Measurements from ENCODE around the gene CNOT6L.

CNOT6L gene

GRCh38 chr4:77800077-77800476 is 19.1 kb downstream of the CNOT6L start:
- Histone ChIP-seq H3K27me3 (replicated peaks; ENCODE audit: control insufficient read depth, insufficient read depth, low read length) (no peaks in the 10 kb centered on the region), H3K4me3 (replicated peaks; ENCODE audit: low read depth, low read length) (no peak overlapping the region), H3K36me3 (ENCODE audit: control insufficient read depth, insufficient read depth, low read length) (no peaks in the 10 kb centered on the region)
- no peak for DNase-seq (ENCODE audit: extremely low read depth, insufficient read length)
- no peak for TF ChIP-seq CTCF (IDR thresholded peaks at IDR 0.05; ENCODE audit: insufficient read depth, low read length, poor library complexity, severe bottlenecking)

DNA sequence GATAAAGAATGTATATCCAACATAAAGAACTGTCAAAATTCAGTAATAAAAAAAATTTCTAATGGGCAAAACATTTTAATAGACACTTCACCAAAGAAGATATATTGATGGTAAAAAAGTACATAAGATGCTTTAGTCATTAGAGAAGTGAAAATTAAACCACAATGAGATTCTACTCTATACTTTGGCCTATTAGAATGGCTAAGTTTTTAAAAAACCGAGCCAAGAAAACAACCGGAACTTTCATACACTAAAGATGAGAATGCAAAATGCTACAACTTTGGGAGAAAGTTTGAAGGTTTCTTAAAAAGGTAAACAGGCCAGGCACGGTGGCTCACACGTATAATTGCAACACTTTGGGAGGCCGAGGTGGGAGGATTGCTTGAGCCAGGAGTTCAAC is 20.8 kb downstream of the CNOT6L start:
- DNase-seq (ENCODE audit: extremely low read depth, insufficient read length): no peak
- H3K4me3 ChIP-seq (replicated peaks; ENCODE audit: low read depth, low read length): no peak overlapping the region
- no peaks in the 10 kb centered on the region for H3K36me3 ChIP-seq (ENCODE audit: control insufficient read depth, insufficient read depth, low read length)
- no peaks in the 10 kb centered on the region for H3K27me3 ChIP-seq (replicated peaks; ENCODE audit: control insufficient read depth, insufficient read depth, low read length)
- TF ChIP-seq CTCF (IDR thresholded peaks at IDR 0.05; ENCODE audit: insufficient read depth, low read length, poor library complexity, severe bottlenecking): no peak

GRCh38 chr4:77797239-77797638 is 21.9 kb downstream of the CNOT6L start:
- no peak for DNase-seq (ENCODE audit: extremely low read depth, insufficient read length)
- no peak for TF ChIP-seq CTCF (IDR thresholded peaks at IDR 0.05; ENCODE audit: insufficient read depth, low read length, poor library complexity, severe bottlenecking)
- H3K27me3 ChIP-seq (replicated peaks; ENCODE audit: control insufficient read depth, insufficient read depth, low read length): no peaks in the 10 kb centered on the region
- no peaks in the 10 kb centered on the region for H3K36me3 ChIP-seq (ENCODE audit: control insufficient read depth, insufficient read depth, low read length)
- H3K4me3 ChIP-seq (replicated peaks; ENCODE audit: low read depth, low read length): no peak overlapping the region

DNA sequence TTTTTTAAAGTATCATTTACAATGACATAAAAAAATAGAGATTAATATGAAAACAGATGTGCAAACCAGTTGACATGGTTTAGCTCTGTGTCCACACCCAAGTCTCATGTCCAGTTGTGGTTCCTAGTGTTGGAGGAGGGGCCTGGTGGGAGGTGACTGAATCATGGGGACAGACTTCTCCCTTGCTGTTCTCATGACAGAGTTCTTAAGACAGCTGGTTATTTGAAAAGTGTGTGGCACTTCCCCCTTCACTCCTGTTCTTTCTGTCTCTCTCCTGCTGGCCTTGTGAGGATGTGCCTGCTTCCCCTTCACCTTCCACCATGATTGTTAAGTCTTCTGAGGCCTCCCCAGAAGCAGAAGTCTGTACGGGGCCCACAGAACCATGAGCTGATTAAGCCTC is 23.8 kb downstream of the CNOT6L start:
- no peaks in the 10 kb centered on the region for H3K36me3 ChIP-seq (ENCODE audit: control insufficient read depth, insufficient read depth, low read length)
- H3K4me3 ChIP-seq (replicated peaks; ENCODE audit: low read depth, low read length): no peak overlapping the region
- TF ChIP-seq CTCF (IDR thresholded peaks at IDR 0.05; ENCODE audit: insufficient read depth, low read length, poor library complexity, severe bottlenecking): no peak
- DNase-seq (ENCODE audit: extremely low read depth, insufficient read length): no peak
- no peaks in the 10 kb centered on the region for H3K27me3 ChIP-seq (replicated peaks; ENCODE audit: control insufficient read depth, insufficient read depth, low read length)

DNA sequence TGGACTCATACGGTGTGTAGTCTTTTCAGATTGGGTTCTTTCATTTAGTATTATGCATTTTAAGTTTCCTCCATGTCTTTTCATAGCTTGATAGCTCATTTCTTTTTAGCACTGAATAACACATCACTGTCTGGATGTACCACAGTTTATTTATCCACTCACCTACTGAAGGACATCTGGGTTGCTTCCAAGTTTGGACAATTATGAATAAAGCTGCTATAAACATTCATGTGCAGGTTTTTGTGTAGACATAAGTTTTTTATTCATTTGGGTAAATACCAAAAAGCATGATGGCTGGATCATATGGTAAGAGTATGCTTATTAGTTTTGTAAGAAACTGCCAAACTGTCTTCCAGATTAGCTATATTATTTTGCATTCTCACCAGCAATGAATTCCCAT is 29.0 kb downstream of the CNOT6L start:
- H3K27me3 ChIP-seq (replicated peaks; ENCODE audit: control insufficient read depth, insufficient read depth, low read length): no peaks in the 10 kb centered on the region
- TF ChIP-seq CTCF (IDR thresholded peaks at IDR 0.05; ENCODE audit: insufficient read depth, low read length, poor library complexity, severe bottlenecking): no peak
- H3K36me3 ChIP-seq (ENCODE audit: control insufficient read depth, insufficient read depth, low read length): no peaks in the 10 kb centered on the region
- no peak overlapping the region for H3K4me3 ChIP-seq (replicated peaks; ENCODE audit: low read depth, low read length)
- no peak for DNase-seq (ENCODE audit: extremely low read depth, insufficient read length)

GRCh38 chr4:77788990-77789389 is 30.2 kb downstream of the CNOT6L start:
- no peak for DNase-seq (ENCODE audit: extremely low read depth, insufficient read length)
- no peaks in the 10 kb centered on the region for H3K27me3 ChIP-seq (replicated peaks; ENCODE audit: control insufficient read depth, insufficient read depth, low read length)
- no peak overlapping the region for H3K4me3 ChIP-seq (replicated peaks; ENCODE audit: low read depth, low read length)
- H3K36me3 ChIP-seq (ENCODE audit: control insufficient read depth, insufficient read depth, low read length): no peaks in the 10 kb centered on the region
- no peak for TF ChIP-seq CTCF (IDR thresholded peaks at IDR 0.05; ENCODE audit: insufficient read depth, low read length, poor library complexity, severe bottlenecking)

Data from GM06990 (cell line).